K562 (cell line): ENCODE measurements around the gene LLPH. TPM values are rescaled to one million over a fixed set of nuclear protein-coding genes. Genes with fewer than 3 reads are reported as not detected.

Source experiments
- ATF4 ChIP-seq: fragments of 450-650 bp; formaldehyde crosslinking; IDR thresholded peaks from 2 replicates; pipeline ENCODE4 v1.4.0; 2022; ENCODE audit warnings: mild to moderate bottlenecking, moderate library complexity
- CBX8 ChIP-seq: fragments of 200-600 bp; sonication (generic); IDR thresholded peaks from 2 replicates; pipeline ENCODE4 v1.6.1; 2012; ENCODE audit warnings: borderline replicate concordance, mixed run types, low read depth, mild to moderate bottlenecking, moderate library complexity, mixed read lengths, low read length, control low read depth, inconsistent platforms; ENCODE audit not compliant: poor library complexity, severe bottlenecking; ENCODE audit errors: extremely low read depth
- CREB3 ChIP-seq: fragments of 450-650 bp; conservative IDR thresholded peaks from 2 replicates; pipeline ENCODE4 v1.6.1; 2016; ENCODE audit warnings: missing genetic modification characterization, low read depth, mild to moderate bottlenecking, missing compliant biosample characterization, moderate library complexity
- HSF4 ChIP-seq: fragments of 250-450 bp; sonication (Bioruptor Pico); IDR thresholded peaks from 2 replicates; pipeline ENCODE4 v2.1.2; 2022; ENCODE audit warnings: mild to moderate bottlenecking, moderate library complexity, borderline replicate concordance
- MAZ ChIP-seq, 2 experiments: fragments of 450-650 bp in 1 of 2; sonication (generic) in 1 of 2; formaldehyde crosslinking; IDR thresholded peaks in 1 of 2; conservative IDR thresholded peaks in 1 of 2; 2 replicates each; pipeline versions ENCODE4 v1.4.0 to v1.5.0; 2020; ENCODE audit warnings: mild to moderate bottlenecking in 1 of 2, missing genetic modification reagents in 1 of 2
- MTA1 ChIP-seq: fragments of 450-650 bp; IDR thresholded peaks from 2 replicates; pipeline ENCODE4 v1.6.1; 2017; ENCODE audit warnings: borderline replicate concordance
- PHF8 ChIP-seq: fragments of 200-600 bp; sonication (generic); IDR thresholded peaks from 2 replicates; pipeline ENCODE4 v1.6.1; 2012; ENCODE audit warnings: mixed run types, mild to moderate bottlenecking, inconsistent platforms, low read length, moderate library complexity, borderline replicate concordance
- SMARCE1 ChIP-seq: fragments of 450-650 bp; IDR thresholded peaks from 2 replicates; pipeline ENCODE4 v1.7.1; 2016; ENCODE audit warnings: mild to moderate bottlenecking
- SRF ChIP-seq, 2 experiments: fragments of 250-450, 450-650 bp in 1 of 2; sonication (Bioruptor Pico) in 1 of 2; sonication (generic) in 1 of 2; formaldehyde crosslinking; IDR thresholded peaks; 2 replicates each; pipeline versions ENCODE4 v1.5.0 to v1.5.1; 2020 to 2022; ENCODE audit warnings: mild to moderate bottlenecking in 1 of 2, missing genetic modification reagents in 1 of 2
- STAT5A ChIP-seq: IDR thresholded peaks from 2 replicates; pipeline ENCODE4 v1.6.1; 2012; ENCODE audit warnings: low read length, inconsistent platforms, borderline replicate concordance
- TCF3 ChIP-seq: sonication (generic); formaldehyde crosslinking; IDR thresholded peaks from 2 replicates; pipeline ENCODE4 v1.4.0; 2020; ENCODE audit warnings: mild to moderate bottlenecking, missing genetic modification reagents
- TCF7L2 ChIP-seq: fragments of 150-350 bp; IDR thresholded peaks from 2 replicates; pipeline ENCODE4 v1.6.1; 2016; ENCODE audit warnings: low read depth, mild to moderate bottlenecking, low read length, moderate library complexity
- TSC22D4 ChIP-seq: fragments of 450-650 bp; IDR thresholded peaks from 2 replicates; pipeline ENCODE4 v1.6.1; 2016; ENCODE audit warnings: missing genetic modification characterization, missing biosample characterization, control low read depth
- TSHZ1 ChIP-seq: fragments of 250-450 bp; sonication (Bioruptor Pico); IDR thresholded peaks from 2 replicates; pipeline ENCODE4 v1.4.0; 2020; ENCODE audit warnings: mild to moderate bottlenecking, moderate library complexity
- ZBTB33 ChIP-seq: sonication (generic); formaldehyde crosslinking; IDR thresholded peaks from 2 replicates; pipeline ENCODE4 v1.8.1; 2023; ENCODE audit warnings: mild to moderate bottlenecking, missing genetic modification reagents
- ZNF175 ChIP-seq: fragments of 200-800 bp; sonication (Bioruptor generic); IDR thresholded peaks from 2 replicates; pipeline ENCODE4 v1.6.1; 2016; ENCODE audit warnings: low read depth, mild to moderate bottlenecking, missing genetic modification characterization, missing compliant biosample characterization
- ZNF41 ChIP-seq: fragments of 250-450 bp; sonication (Bioruptor Pico); conservative IDR thresholded peaks from 2 replicates; pipeline ENCODE4 v1.4.0; 2020; ENCODE audit warnings: mild to moderate bottlenecking
- polyA plus RNA-seq, 8 experiments: library from polyadenylated mRNA; depleted of rRNA in 4 of 8; stranded (reverse) in 5 of 8; unstranded in 3 of 8; fragments of >200 nt; fragmentation: Nextera tagmentation in 2 of 8; fragmentation: Illumina TruSeq in 1 of 8; extraction: Ambion mirVana in 2 of 8; extraction: Trizol in 1 of 8; gene quantifications; 2 replicates each; pipeline versions ENCODE4 v1.2.1 to v1.2.3, GENCODE V29; 2011 to 2014; ENCODE audit warnings: inconsistent platforms in 1 of 8, missing spikeins in 1 of 8
- total RNA-seq, 7 experiments: library from RNA; depleted of rRNA in 6 of 7; stranded (reverse); fragments of >200 nt in 6 of 7; fragmentation: Illumina TruSeq in 2 of 7; extraction: Trizol in 2 of 7; gene quantifications; 2 replicates each; pipeline versions ENCODE4 v1.2.1 to v1.2.3, GENCODE V29; 2011 to 2021; ENCODE audit warnings: low replicate concordance in 1 of 7
- TF ChIP-seq, protein P1 (sequence below): fragments of 250-450 bp; sonication (Bioruptor Pico); IDR thresholded peaks from 2 replicates; pipeline ENCODE4 v1.8.0; 2022; ENCODE audit warnings: moderate library complexity, mild to moderate bottlenecking, inconsistent platforms

LLPH gene
- total and polyA plus RNA-seq, 9 of the 15 experiments (the other 6 are each of a cell fraction or from before 2014, with no cell fraction given): 19.1 to 87.3 (median 59.6) TPM

GRCh38 chr12:66164349-66164821 lies 33.8 kb upstream of the LLPH start (continued):
- TF ChIP-seq CREB3 (peak; percentile 92), MTA1 (0 out of 2 replicates have a peak, but pooled peaks have one; percentile 54), MAZ (CRISPR knock-in tag; conservative IDR thresholded peaks at IDR 0.05 in 1 of 2, IDR thresholded peaks at IDR 0.05 in 1 of 2) (no peak), CBX8 (no peak), TCF3 (CRISPR knock-in tag) (peak; percentile 40; the same call in 1 of the 2 replicates), ZNF41 (CRISPR knock-in tag) (peak; percentile 73; the same call in 1 of the 2 replicates), TCF7L2 (no peak), STAT5A (peak; percentile 94), ATF4 (CRISPR knock-in tag) (peak; percentile 43; the same call in 1 of the 2 replicates), SRF (CRISPR knock-in tag; IDR thresholded peaks at IDR 0.05) (0 out of 4 replicates have a peak, but pooled peaks of 1 of the 2 experiments have one; percentile 43), PHF8 (no peak), ZNF175 (CRISPR knock-in tag) (peak; percentile 89), HSF4 (peak; percentile 62; the same call in 1 of the 2 replicates), TSC22D4 (no peak), SMARCE1 (peak; percentile 84), ZBTB33 (CRISPR knock-in tag) (no peak), TSHZ1 (CRISPR knock-in tag) (peak; percentile 65; the same call in 1 of the 2 replicates)
- TF ChIP-seq, protein P1, sequence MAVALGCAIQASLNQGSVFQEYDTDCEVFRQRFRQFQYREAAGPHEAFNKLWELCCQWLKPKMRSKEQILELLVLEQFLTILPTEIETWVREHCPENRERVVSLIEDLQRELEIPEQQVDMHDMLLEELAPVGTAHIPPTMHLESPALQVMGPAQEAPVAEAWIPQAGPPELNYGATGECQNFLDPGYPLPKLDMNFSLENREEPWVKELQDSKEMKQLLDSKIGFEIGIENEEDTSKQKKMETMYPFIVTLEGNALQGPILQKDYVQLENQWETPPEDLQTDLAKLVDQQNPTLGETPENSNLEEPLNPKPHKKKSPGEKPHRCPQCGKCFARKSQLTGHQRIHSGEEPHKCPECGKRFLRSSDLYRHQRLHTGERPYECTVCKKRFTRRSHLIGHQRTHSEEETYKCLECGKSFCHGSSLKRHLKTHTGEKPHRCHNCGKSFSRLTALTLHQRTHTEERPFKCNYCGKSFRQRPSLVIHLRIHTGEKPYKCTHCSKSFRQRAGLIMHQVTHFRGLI (CRISPR knock-in tag): peak; percentile 73; the same call in 1 of the 2 replicates
